B cell (primary cell): Measurements from ENCODE around the gene RNF157. TPM values are rescaled to one million over a fixed set of nuclear protein-coding genes. Genes with fewer than 3 reads are reported as not detected.
A peak's percentile ranks its signal among the peaks of the same experiment; 100 is the strongest.

Experiments
- ATAC-seq: fragments of 200-7000 bp; cut with Tn5 transposase; one replicate; pipeline ENCODE4 v1.10.0; 2021; ENCODE audit warnings: low read depth, mild to moderate bottlenecking, moderate number of reproducible peaks, moderate library complexity
- CTCF ChIA-PET: fragments of 350-600 bp; sonication (Branson Sonifier 250); formaldehyde crosslinking; loops from one replicate; lab custom pipeline; 2021; ENCODE audit warnings: antibody characterized with exemption, inconsistent platforms; lab: Charles Lee
- POLR2A ChIA-PET: fragments of 350-600 bp; sonication (Branson Sonifier 250); formaldehyde crosslinking; loops from one replicate; lab custom pipeline; 2021; ENCODE audit warnings: antibody characterized with exemption; lab: Charles Lee
- DNase-seq: peaks from one replicate; pipeline ENCODE4 v3.0.0; 2013
- H2AFZ ChIP-seq: 2 replicates; pipeline ENCODE4 v1.6.1; 2012; ENCODE audit warnings: mild to moderate bottlenecking, low read depth, low read length; ENCODE audit not compliant: insufficient read depth, poor library complexity, severe bottlenecking
- H3K27ac ChIP-seq, 2 donors: 1 replicate in 1 of 2; 2 replicates in 1 of 2; pipeline ENCODE4 v1.5.1; 2012 to 2013; ENCODE audit warnings: low read length in 2 of 2, mild to moderate bottlenecking in 2 of 2, moderate library complexity in 1 of 2
- H3K27me3 ChIP-seq, 4 experiments: fragments of 200-600 bp in 1 of 4; sonication (generic) in 1 of 4; replicated peaks in 1 of 4; 1 replicate in 2 of 4; 2 replicates in 2 of 4; pipeline versions ENCODE4 v1.6.1 to v1.7.0; 2013 to 2016; ENCODE audit warnings: low read length in 3 of 4, mild to moderate bottlenecking in 2 of 4, mixed read lengths in 1 of 4, moderate library complexity in 1 of 4; ENCODE audit not compliant: insufficient read depth in 4 of 4, control insufficient read depth in 3 of 4; ENCODE audit errors: control extremely low read depth in 1 of 4
- H3K36me3 ChIP-seq, 2 experiments: replicated peaks in 1 of 2; 1 replicate in 1 of 2; 2 replicates in 1 of 2; pipeline versions ENCODE4 v1.6.1 to v1.7.1; 2013; ENCODE audit warnings: low read length in 1 of 2; ENCODE audit not compliant: insufficient read depth in 2 of 2, control insufficient read depth in 1 of 2; ENCODE audit errors: control extremely low read depth in 1 of 2, extremely low read depth in 1 of 2
- H3K4me1 ChIP-seq, 2 donors: fragments of 200-600 bp in 1 of 2; sonication (generic) in 1 of 2; 1 replicate in 1 of 2; 2 replicates in 1 of 2; pipeline versions ENCODE4 v1.5.1 to v1.6.1; 2013 to 2017; ENCODE audit warnings: low read length in 2 of 2; ENCODE audit not compliant: control insufficient read depth in 2 of 2, insufficient read depth in 2 of 2
- H3K4me2 ChIP-seq: replicated peaks from 2 replicates; pipeline ENCODE3; 2012; ENCODE audit warnings: mild to moderate bottlenecking, low read depth, low read length; ENCODE audit not compliant: poor library complexity, severe bottlenecking
- H3K4me3 ChIP-seq, 5 experiments: fragments of 200-600 bp in 1 of 5; sonication (generic) in 1 of 5; 1 replicate in 3 of 5; 2 replicates in 2 of 5; pipeline versions ENCODE4 v1.5.1 to v1.7.0; 2011 to 2016; ENCODE audit warnings: low read length in 4 of 5, mild to moderate bottlenecking in 4 of 5, low read depth in 2 of 5, control low read depth in 1 of 5, moderate library complexity in 1 of 5; ENCODE audit not compliant: insufficient read depth in 1 of 5; ENCODE audit errors: control extremely low read depth in 1 of 5, extremely low read depth in 1 of 5
- H3K79me2 ChIP-seq: fragments of 200-600 bp; sonication (generic); one replicate; pipeline ENCODE4 v1.6.0; 2016; ENCODE audit warnings: low read length; ENCODE audit not compliant: control insufficient read depth, insufficient read depth
- H3K9ac ChIP-seq: fragments of 200-600 bp; sonication (generic); 2 replicates; pipeline ENCODE4 v1.6.1; 2017; ENCODE audit warnings: mild to moderate bottlenecking, low read length, moderate library complexity
- H3K9me3 ChIP-seq, 3 donors: one replicate each; pipeline versions ENCODE4 v1.6.1 to v1.7.1; 2013; ENCODE audit warnings: low read length in 2 of 3; ENCODE audit not compliant: control insufficient read depth in 2 of 3, insufficient read depth in 1 of 3; ENCODE audit errors: control extremely low read depth in 1 of 3
- H4K20me1 ChIP-seq: 2 replicates; pipeline ENCODE4 v1.6.0; 2012; ENCODE audit warnings: mild to moderate bottlenecking, low read length; ENCODE audit not compliant: insufficient read depth, control insufficient read depth, poor library complexity, severe bottlenecking
- H3K27ac Mint-ChIP-seq: one replicate; pipeline ENCODE4 v1.8.0; 2021; ENCODE audit warnings: mixed read lengths
- H3K27me3 Mint-ChIP-seq: one replicate; pipeline ENCODE4 v1.8.0; 2021; ENCODE audit warnings: mixed read lengths
- H3K4me1 Mint-ChIP-seq: one replicate; pipeline ENCODE4 v1.8.0; 2021; ENCODE audit warnings: mixed read lengths
- H3K4me3 Mint-ChIP-seq: one replicate; pipeline ENCODE4 v1.8.0; 2021; ENCODE audit warnings: mixed read lengths
- H3K9me3 Mint-ChIP-seq: one replicate; pipeline ENCODE4 v1.8.0; 2022; ENCODE audit warnings: mixed read lengths; ENCODE audit not compliant: insufficient read depth
- CTCF ChIP-seq: fragments of 200-600 bp; IDR thresholded peaks from one replicate; pipeline ENCODE4 v1.8.0; 2022; ENCODE audit warnings: antibody characterized with exemption, mild to moderate bottlenecking
- EZH2 ChIP-seq: IDR thresholded peaks from 2 replicates; pipeline ENCODE4 v1.6.1; 2012; ENCODE audit warnings: borderline replicate concordance, low read depth, mild to moderate bottlenecking, moderate library complexity, low read length; ENCODE audit not compliant: insufficient read depth, poor library complexity, severe bottlenecking
- WGBS: methylation state at CpG from one replicate; pipeline ENCODE4 v1.1.5; 2013; ENCODE audit warnings: missing lambda C conversion rate; ENCODE audit not compliant: insufficient coverage; 5-methylcytosine and 5-hydroxymethylcytosine counted together
- intact Hi-C: fragments of 100-400 bp; cut with micrococcal nuclease; formaldehyde crosslinking; loops from one replicate; pipeline ENCODE4 v1.10.0; 2022
- polyA plus RNA-seq: library from polyadenylated mRNA; depleted of rRNA; stranded (reverse); fragments of >200 nt; gene quantifications from 2 replicates; pipeline ENCODE4 v1.2.3, GENCODE V29; 2012
- total RNA-seq, 2 donors: library from RNA; stranded (reverse); fragments of 120-200 nt in 1 of 2; gene quantifications; 1 replicate in 1 of 2; 2 replicates in 1 of 2; pipeline versions ENCODE4 v1.2.3 to v1.2.4, GENCODE V29; 2013 to 2022

Gene RNF157
- total and polyA plus RNA-seq, 2 donors (not counting 1 experiment from before 2014, with no cell fraction given) = 0.54 to 1.2 TPM

DNA sequence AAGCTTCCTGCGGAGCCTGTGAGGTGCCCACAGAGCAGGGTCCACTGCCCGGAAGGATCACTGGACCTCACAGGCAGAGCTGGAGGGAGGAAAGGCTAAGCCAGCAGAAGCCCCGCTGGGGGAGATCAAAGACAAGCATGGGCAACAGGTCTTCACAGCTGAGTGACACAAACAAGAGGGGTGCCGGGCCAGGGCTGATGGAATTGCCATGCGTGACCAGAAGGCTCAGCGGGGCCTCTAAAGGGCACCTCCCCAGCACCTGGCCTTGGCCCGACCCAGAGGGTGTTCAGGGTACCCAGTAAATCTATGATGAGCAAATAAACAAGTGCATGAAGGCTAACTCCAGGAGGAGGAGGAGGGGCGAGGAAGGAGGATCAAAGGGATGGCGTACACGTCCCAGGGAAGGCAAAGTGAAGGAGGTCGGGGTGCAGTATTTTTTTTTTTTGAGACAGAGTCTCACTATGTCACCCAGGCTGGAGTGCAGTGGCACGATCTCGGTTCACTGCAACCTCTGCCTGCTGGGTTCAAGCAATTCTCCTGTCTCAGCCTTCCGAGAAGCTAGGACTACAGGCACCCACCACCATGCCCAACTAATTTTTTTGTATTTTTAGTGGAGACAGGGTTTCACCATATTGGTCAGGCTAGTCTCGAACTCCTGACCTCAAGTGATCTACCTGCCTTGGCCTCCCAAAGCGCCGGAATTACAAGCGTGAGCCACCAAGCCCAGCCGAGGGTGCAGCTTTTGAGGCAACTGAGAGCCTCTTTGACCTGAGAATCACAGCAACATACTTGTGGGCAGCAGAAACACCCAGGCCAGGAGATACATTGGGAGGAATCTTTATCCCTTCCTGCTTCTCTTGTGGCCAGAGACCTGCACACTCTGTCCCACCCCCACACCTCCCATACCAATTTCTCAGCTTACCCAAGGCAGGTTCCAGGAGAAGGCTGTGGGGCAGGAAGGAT lies 120.6 kb downstream of the RNF157 start:
- Mint-ChIP-seq H3K27ac (no peak overlapping the region), H3K4me1 (peaks cover 16% of the 10 kb centered on the region), H3K4me3 (no peak overlapping the region), H3K9me3 (no peaks in the 10 kb centered on the region), H3K27me3 (peaks cover 2% of the 10 kb centered on the region)
- TF ChIP-seq CTCF (no peak), EZH2 (no peak)
- H3K4me1 ChIP-seq = peaks cover 18 to 21% of the 10 kb centered on the region in 2 donors
- H3K27ac ChIP-seq = no peak overlapping the region
- ATAC-seq (no peak), DNase-seq (peak; percentile 6)
- H3K9me3 ChIP-seq = no peaks in the 10 kb centered on the region
- WGBS = 73% methylated on average over 15 of the region's 19 CpGs
- H3K36me3 ChIP-seq = no peaks in the 10 kb centered on the region
- H3K79me2 ChIP-seq = no peaks in the 10 kb centered on the region
- H3K4me3 ChIP-seq = no peak overlapping the region
- ChIA-PET POLR2A (no interaction called here), CTCF (interaction anchor here (0.6 to 16.8 kb wide), 15 partner anchors 7 to 382 kb away, joined by 3 to 435 read pairs (median 4); no protein-coding TSS in a partner anchor)
- no peak overlapping the region for H2AFZ ChIP-seq
- intact Hi-C loops = no loop called here
- no peaks in the 10 kb centered on the region for H4K20me1 ChIP-seq
- no peak overlapping the region for H3K9ac ChIP-seq
- H3K4me2 ChIP-seq = no peak overlapping the region
- peaks cover 0 to 6% (median 0%) of the 10 kb centered on the region in 4 experiments for H3K27me3 ChIP-seq
